CD4-positive, alpha-beta T cell treated with Interleukin-15 for 1 hour (primary cell): ENCODE data around the gene S1PR3.
"Not testable (repeated sequence)": the region's sequence is repeated elsewhere in the genome, so short reads cannot be mapped to it uniquely, and the experiment has no call there.

ENCODE experiments used
- DNase-seq: peaks from one replicate; pipeline ENCODE4 v3.0.0-alpha.2; 2020

The S1PR3 gene

DNA sequence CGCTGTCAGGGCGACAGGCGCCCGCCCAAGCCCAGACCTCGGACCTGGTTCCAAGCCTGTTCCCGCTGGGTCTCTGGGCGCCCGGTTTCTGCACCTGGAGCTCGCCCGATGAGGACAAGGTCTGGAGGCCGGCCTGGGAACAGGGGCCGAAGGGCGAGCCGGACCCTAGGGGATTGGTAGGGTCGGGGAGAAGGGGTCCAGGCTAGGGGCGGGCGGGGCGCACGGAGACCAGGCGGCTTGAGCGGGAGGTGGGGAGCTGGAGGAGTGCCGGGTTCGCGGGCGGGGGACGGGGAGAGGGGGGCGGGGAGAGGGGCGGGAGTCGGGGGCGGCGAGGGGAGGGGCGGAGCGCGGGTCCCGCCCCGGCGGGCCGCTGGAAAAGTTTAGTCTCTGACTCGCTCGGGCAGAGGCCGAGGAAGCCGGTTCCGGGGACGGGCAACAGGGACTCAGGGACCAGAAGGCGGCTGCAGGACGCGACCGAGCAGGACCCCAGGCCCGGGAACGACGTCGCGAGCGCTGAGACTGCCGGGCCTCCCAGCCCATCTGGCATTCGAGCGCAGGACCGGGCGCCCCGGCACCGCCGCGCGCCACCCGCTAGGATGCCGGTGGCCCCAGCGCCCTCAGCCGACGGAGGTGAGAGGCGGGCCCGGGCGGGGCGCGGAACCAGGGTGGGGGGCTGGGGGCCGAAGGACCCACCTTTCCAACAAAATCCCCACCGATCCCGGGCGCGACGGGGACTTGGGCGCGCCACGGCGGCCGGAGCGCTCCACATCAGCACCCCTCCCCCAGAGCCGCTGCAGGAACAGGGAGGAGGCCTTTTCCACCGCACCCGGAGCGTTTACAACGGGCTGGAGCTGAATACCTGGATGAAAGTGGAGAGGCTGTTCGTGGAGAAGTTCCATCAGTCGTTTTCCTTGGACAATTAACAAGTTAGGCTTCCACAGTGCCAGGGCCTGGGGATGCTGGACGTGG, at the start of gene S1PR3:
Gene S1PR3 (plus strand): TSS at position 403 of the 969 bp plus-strand sequence. CDS start 9,733 bp downstream, outside the sequence.
- no peak for DNase-seq

DNA sequence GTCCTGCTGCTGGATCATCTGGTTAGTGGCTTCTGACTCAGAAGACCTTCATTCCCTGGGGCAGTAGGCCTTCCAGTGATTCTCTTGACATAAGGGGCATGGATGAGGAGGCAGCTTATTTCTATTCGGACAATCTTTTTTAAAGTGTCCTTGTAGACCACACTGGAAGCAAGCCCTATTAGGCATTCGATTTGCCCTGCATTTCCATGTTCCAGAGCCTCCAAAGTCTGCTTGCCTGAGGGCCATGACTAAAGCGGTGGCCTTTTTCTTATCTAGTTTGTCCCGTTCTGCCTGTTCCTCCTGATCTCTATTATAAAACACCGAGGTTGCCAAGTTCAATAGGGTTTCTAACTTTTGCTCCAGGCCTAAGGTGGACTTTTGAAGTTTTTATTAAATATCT, 49.7 kb upstream of the S1PR3 start:
- DNase-seq: not testable (repeated sequence)

DNA sequence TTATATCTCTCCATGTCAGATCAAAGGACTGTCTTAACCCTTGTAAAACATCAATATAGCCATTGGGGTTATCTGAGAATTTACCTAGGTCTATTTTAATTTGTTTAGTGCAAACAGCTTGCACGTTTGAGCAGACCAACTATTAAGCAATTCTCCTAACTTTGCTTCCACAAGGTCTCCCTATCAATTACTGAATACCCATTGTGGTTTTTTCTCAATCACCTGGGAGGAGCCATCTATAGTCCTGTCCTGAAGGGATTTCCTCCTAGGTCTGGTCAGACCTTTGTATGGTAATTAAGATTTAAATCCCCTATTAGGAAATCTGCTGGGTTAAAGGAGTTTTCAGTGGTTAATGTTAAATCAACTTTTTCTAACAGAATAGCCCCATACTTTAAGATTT, 48.9 kb upstream of the S1PR3 start:
- DNase-seq: no peak

DNA sequence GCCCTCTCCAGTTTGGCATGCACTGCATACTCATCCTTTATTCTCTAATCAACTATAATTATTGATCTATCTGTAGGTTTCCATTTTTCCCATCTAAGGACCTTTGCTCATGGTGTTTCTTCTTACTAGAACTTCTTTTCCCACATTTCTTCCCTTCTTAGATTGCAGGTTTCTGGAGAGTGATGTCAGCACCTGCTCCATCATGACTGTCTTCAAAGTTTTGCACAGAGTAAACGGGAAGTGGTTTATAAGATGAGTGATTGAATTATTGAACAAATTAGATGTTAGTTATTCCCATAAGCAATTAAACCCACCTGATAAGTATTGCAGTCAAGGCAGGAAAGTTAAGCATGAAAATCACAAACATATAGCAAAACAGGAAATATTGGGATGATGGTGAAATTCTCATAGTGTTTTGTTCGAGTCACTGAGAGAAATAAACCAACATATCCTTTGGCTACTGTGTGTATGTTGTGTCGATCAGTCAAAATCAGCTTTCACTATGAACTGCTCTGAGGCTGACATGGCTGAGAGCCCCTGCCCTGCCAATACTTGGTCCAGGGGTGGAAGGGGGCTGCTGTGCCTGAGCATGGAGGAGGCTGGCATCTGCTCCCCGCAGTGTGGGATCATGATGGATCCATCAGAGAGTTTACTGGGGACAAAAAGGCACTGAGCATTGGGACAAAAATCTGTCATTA, 45.5 kb upstream of the S1PR3 start:
- no peak for DNase-seq

DNA sequence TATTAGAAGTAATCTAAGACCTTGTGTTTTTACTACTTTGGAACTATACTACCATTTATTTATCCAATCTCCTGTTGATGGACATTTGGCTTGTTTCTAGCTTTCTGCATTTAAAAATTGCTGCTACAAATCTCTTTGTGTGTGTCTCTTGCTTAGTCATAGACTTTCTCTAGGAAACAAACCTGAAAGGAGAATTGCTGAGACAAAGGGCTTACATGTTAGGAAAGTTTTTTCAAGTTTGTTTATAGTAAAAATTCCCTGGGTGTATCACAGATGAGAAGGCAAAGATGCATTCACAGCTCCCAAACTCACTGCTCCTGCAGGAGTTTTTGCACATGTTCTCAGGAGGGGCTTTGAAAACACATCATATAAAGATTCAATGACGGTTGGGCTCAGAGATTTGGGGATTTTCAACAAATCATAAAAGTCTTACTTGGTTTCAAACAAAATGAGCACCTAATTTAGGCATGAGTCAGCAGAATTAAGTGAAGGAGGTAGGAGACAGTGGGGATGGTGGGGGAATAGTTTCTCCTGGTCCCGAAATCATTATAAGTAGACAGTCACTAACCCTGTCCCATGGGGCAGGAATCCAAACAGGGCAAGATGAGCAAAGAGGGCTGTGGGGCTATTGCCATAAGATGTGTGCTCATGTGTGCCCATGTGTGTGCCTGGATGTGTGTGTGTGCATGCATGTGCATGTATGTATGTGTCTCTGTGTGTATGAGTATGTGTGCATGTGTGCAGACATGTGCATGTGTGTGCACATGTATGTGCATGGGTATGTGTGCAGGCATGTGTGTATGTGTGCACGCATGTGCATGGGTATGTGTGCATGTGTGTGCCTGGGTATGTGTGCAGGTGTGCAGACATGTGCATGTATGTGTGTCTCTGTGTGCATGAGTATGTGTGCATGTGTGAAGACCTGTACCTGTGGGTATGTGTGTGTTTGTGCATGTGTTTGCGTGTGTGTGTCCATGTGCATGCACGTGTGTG, 43.4 kb upstream of the S1PR3 start:
- no peak for DNase-seq

DNA sequence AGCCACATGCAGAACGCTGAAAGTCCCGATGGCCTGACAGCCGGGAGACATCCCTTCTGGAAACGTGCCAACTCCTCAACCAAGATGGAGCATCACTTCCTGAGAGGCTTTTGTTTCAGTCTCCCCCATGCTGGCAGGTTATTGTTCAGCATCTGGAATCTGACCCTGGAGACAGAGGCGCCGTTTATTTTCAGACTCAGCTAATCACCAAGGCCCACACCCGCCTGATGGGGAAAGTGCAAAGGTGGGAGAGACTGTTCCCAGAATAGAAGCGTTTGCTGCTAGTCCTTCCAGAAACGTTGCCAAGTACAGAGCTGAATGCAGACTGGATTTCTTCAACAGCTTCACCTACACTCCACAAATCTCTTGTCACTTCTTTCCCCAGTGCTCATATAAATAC, 41.8 kb upstream of the S1PR3 start:
- no peak for DNase-seq

DNA sequence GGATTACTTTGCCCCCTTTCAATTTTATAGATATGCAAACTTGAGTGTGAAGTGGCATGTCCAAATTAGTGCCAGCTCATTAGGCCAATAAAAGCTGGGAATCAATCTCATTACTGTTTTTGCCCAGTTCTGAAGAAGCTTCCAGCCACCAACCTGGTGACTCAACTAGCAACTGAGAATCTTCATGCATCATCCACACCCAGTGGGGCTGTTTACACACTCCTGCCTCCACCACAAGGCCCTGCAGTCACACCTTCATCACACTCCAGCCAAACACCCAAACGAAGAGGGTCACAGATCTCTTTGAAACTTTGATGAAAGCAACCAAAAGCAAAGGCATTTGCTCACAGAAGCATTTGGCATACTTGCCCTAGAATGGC, 41.3 kb upstream of the S1PR3 start:
- no peak for DNase-seq

DNA sequence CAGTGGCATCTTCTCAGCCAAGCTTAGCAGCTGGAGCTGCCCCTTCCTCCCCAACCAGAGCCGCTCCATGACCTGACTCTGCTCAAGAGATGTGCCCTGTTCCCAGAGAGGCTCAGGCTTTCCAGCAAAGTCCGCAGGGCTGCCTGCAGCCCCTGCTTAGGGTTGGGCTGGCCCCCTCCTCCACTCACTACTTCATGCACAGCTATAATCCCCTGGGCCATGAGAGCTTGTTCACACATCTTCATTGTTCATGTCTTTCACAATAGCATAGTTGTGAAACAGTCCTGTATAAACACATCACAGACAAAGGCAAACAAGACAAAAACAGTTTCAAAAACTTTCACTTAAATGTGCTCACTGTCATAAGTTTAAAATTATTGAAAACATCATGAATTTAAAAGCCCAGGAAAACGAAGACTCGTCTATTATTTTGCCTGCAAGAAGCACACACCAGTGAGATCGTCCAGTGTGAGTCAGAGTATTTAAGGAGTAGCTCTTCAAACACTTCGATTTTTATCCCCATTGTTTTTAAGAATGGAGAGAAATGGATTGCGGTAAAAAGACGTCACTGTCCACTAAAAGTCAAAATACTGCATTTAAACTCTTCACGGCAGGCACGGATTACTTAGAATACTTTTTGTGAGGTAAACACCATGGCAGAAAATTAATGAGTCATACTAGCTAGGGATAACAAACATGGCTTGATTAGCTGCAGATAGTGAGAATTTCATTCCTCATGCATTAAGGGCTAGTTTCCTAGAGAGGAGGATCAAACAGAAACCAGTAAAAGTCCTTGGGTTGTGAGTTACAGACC, 40.7 kb upstream of the S1PR3 start:
- DNase-seq: no peak

DNA sequence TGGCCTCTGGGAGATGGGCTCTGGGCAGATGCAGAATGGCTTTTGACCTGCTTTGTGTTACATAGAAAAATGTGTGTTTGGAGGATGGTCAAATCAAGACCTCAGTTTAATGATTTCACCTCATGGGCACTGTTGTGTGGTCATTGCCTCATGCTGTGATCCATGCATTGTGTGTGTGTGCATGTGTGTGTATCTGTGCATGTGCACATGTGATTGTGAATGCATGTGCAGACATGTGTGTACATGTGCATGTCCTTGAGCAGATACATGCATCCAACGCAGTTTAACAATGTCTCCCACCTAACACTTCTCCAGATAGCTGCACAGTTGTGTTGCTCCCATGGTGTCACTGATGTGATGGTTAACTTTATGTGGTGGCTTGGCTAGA, 40.1 kb upstream of the S1PR3 start:
- DNase-seq: no peak

DNA sequence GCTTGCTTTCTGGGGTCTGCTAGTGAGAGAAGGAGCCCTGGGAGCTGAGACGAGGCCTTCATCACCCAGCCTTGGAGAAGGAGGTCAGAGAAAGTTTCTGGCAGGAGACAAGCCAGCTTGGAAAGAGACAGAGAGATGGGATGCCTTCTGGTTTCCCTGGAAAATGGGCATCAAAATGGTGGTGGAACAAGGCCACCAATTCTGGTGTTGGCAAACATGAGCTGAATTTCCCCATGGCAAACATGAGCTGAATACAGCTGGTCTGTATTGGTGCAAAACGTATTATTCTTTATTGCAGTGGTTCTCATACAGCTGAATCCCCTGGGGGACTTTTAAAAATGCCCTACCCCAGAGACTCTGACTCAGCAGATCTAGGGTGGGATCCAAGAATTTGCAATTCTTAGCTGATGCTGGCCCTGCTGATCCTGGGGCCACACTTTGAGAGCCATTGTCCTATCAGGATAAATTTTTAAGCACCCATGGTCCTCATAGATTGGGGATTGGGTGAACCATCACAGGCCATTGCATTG, 39.1 kb upstream of the S1PR3 start:
- no peak for DNase-seq

DNA sequence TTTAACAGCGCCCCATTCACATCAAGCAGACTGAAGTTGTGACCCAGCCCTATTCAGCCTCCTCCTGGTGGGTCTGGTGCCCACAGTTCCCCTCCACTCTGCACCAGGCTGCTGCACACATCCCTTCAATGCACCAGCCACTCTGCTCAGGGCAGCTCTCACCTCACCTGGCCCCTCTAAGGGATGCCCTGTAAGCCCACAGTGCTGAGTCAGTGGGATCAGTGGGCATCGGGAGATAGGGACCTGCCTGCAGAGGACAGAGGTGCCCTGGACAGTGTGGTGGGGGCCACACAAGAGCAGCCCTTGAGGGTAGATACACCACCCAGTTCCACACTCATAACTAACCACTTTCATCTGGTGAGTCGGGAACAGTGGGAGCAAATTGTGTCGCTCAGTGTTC, 38.3 kb upstream of the S1PR3 start:
- DNase-seq: no peak

DNA sequence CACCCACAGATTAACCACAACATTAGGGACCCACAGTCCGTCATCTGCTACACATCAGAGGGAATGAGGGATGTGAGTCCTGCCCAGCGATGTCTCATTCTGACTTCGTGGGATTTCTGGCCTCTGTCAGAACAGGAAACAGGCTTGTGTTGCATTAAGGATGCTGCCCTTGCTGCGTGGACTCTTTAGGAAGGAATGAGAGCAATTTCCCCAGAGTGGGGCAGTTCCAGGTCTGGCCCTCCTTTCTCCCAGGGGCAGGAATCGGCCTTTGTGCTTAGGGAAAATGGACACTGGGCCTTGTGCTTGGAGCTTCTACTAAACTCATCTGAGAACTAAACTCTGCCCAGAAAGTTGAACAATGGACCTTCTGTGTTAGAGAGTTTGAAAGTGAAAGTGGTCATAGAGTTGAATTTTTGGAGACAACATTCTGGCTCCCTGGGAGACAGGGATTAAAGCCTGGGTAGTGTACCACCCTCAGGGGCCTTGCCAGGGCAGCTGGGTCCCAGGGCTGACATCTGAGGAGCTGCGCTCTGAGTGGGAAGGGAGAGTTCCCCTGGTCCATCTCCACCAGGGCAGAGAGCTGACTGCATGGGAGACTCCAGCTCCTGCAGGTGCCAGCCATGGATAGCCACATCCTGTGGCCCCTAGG, 37.8 kb upstream of the S1PR3 start:
- DNase-seq: no peak

DNA sequence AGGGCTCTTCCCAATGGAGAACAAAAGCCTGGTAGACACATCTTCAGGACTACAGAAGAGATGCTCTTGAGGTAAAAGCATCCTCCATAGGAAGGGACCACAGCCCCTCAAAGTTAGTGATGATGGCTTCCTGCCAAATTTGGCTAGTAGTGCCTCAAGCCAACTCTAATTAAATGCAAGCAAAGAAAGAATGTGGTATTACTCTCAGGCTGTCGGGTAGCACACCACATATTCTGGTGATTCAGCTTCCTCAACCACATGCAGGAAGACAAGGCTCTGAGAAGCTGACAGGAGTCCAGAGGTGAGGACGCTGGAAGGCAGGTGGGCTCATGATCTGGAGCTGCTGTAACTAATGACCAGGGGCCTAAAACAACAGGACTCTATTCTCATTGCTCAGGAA, 37.2 kb upstream of the S1PR3 start:
- no peak for DNase-seq

DNA sequence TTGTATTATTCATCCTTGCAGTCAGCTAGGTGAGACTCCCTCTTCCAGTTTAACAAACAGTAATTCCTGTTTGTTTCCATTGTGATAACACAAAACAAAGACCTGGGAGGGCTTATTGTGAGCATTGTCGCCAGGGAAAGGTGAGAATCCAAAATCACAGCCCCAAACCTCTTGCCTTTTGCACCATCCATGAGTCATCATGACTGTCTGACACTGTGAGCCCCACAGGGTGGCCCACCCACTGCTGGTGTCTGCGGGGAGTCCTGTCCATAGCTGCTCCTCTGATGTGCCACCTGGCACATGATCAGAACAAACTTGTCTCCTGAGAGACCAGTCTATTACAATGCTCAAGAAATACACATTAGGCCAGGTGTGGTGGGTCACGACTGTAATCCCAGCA, 33.7 kb upstream of the S1PR3 start:
- DNase-seq: no peak

DNA sequence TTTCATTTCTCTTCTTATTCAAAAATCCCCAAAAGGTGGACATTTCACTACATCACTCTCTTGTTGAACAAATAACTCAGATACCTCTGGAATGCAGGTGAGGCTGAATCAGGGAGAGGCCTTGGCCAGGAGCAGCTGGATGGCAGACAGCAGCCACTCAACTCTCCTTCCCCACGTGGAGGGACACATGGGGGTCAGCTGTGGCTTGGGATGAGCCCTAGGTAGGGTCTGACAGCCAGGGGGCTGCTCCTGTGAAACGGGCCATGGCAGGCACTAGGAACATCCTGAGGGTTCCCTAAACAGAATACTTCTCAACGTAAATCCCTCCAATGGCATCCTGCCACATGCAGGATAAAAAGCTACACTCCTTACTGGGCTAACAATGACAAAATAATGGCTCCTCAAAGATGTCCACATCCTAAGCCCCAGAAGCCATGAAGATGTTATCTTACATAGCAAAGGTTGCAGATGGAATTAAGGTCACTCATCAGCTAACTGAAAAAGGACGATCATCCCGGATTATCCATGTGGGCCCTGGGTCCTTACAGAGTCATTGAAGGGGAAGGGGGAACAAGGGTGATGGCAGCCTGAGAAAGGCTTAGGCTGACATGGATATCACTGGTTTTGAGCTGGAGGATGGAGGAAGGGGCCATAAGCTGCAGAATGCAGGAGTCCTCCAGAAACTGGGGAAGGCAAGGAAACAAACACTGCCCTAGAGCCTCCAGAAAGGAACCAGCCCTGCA, 31.4 kb upstream of the S1PR3 start:
- no peak for DNase-seq

DNA sequence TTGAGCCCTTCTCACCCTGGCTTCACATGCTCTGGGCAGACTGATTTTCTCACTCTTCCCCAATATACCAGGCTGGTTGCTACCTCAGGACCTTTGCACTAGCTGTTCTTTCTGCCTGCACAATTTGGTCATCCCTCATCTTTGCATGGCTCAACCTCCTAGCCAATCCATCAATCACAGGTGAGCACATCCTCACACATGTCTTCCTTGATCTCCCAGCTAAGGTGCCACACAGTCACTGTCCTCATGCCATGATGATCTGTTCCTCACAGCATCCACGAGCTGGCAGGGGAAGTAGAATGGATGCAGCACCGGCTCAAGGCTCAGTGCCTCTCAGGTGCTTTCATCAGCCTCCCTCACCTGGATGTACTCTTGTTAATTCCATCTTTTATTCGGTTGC, 30.6 kb upstream of the S1PR3 start:
- no peak for DNase-seq

DNA sequence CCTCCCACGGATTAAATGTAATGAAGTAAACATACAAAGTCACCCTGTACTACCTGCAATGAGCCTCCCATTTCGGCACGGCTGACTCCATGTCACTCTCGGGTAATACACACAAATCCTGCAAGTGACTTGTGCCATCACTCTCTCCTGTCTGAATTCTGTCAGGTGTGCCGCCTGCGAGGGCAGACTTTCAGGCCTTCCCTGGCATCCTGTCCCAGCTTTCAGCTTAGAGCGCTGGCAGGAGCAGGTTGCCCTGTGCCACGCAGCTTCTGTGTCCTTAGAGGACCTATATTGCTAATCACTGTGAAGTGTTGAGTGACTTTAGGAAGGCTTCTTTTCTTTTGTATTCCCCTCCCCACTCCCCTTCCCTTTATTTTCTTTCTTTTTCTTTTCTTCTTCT, 25.8 kb upstream of the S1PR3 start:
- no peak for DNase-seq

DNA sequence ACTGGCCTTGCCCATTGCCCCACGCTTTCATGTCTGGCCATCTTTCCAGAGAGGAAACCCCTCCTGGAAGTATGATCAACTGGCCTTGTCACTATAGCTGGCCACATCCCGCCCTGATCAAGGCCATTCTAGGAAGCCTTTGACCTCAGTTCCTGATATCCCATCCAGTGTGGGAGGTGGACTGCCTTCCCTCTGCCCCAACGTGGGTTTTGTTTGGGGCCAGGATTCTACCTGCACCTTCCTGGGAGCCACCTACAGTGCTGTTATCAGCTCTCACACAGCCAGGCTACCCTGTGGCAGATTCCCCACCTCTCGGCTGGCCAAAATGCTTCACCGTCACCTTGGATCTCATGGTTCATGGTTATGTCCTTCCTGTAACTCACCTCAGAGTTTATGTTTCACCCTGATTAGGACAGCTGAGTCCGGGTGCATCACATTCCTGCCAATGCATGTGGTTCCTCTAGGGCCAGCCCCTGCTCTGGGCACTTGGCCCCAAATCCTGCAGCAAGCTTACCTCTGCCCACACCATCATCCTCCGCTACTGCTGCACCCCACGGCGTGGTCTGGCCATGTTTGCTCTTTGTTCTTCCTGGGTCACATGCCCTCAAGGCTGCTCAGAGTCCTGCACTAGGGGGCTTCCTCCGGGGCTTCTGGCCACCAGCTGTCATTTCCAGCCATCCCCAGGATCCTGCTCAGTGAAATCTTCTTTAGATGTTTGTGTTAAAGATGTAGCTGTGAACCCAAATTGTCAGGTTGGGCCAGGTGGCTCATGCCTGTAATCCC, 24.2 kb upstream of the S1PR3 start:
- DNase-seq: no peak

DNA sequence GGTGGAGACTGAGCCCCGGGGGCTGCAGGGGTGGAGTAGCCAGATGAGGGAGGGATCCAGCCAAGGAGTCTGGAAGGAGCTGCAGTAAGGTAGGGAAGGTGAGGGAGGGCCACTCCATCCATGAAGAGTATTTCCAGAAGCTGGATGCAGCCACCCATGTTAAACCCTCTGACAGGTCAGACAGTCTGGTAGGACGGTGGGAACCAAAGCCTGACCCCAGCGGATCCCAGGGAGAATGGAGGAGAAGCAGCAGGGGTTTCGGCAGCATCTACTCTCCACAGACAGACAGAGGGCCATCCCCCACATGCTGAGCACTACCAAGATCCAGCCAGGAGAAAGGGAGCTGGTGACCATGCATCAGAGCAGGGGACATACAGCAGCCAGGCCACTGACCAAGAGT, 22.5 kb upstream of the S1PR3 start:
- DNase-seq: no peak
